GM21528 (cell line): ENCODE measurements around the gene SMTNL1.
A peak's percentile ranks its signal among the peaks of the same experiment; 100 is the strongest.

ENCODE experiments used
- ATAC-seq: cut with Tn5 transposase; IDR thresholded peaks from one replicate; pipeline ENCODE4 v1.9.1; 2021; ENCODE audit warnings: mild to moderate bottlenecking, moderate library complexity; ENCODE audit not compliant: unreplicated experiment, low FRiP score

The SMTNL1 gene

GRCh38 chr11:57542582-57542981 is 5.2 kb downstream of the SMTNL1 start:
- no peak for ATAC-seq

GRCh38 chr11:57543593-57543992 is 6.2 kb downstream of the SMTNL1 start:
- no peak for ATAC-seq

- no peak for ATAC-seq
Observed at GRCh38 chr11:57544566-57544965, 7.2 kb downstream of the SMTNL1 start.

GRCh38 chr11:57545883-57546282 is 8.5 kb downstream of the SMTNL1 start:
- no peak for ATAC-seq

GRCh38 chr11:57546451-57546850 is 9.1 kb downstream of the SMTNL1 start:
- no peak for ATAC-seq

- no peak for ATAC-seq
Observed at GRCh38 chr11:57546869-57547475, 9.6 kb downstream of the SMTNL1 start.

GRCh38 chr11:57547854-57548377 is 10.5 kb downstream of the SMTNL1 start:
- ATAC-seq, result peak; percentile 92

- no peak for ATAC-seq
Observed at GRCh38 chr11:57549983-57550382, 12.6 kb downstream of the SMTNL1 start.

GRCh38 chr11:57551941-57552340 is 14.5 kb downstream of the SMTNL1 start:
- no peak for ATAC-seq

GRCh38 chr11:57552479-57552878 is 15.1 kb downstream of the SMTNL1 start:
- no peak for ATAC-seq

GRCh38 chr11:57555393-57555792 is 18.0 kb downstream of the SMTNL1 start:
- no peak for ATAC-seq

GRCh38 chr11:57556041-57556440 is 18.6 kb downstream of the SMTNL1 start:
- ATAC-seq, result no peak

GRCh38 chr11:57560146-57560545 is 22.8 kb downstream of the SMTNL1 start:
- no peak for ATAC-seq

GRCh38 chr11:57562596-57562995 is 25.2 kb downstream of the SMTNL1 start:
- ATAC-seq, result no peak

- ATAC-seq, result peak; percentile 65
Observed at GRCh38 chr11:57566005-57566904, 28.9 kb downstream of the SMTNL1 start.

- ATAC-seq, result peak; percentile 2
Observed at GRCh38 chr11:57566905-57567514, 29.6 kb downstream of the SMTNL1 start.

GRCh38 chr11:57567515-57568329 is 30.3 kb downstream of the SMTNL1 start, which contains the start of gene UBE2L6:
UBE2L6 (minus strand) TSS chr11:57567672; CDS start chr11:57567611, 61 bp downstream.
- peak; percentile 74 for ATAC-seq

- ATAC-seq, result peak; percentile 11
Observed at GRCh38 chr11:57568330-57568766, 31.0 kb downstream of the SMTNL1 start.

- no peak for ATAC-seq
Observed at GRCh38 chr11:57571606-57572005, 34.2 kb downstream of the SMTNL1 start.

- ATAC-seq, result no peak
Observed at GRCh38 chr11:57574061-57574460, 36.7 kb downstream of the SMTNL1 start.
